ENCODE data around the gene PGD.

The PGD gene

GRCh38 chr1:10398734-10399443 is at the start of gene PGD:
Gene PGD, plus strand, starts transcription at chr1:10399064. Its CDS starts 54 bp downstream, at chr1:10399118.
- Histone ChIP-seq H3K36me3 (peaks cover 10 to 13% (median 13%) of the 10 kb centered on the region in 3 donors), H3K9me3 (no peaks in the 10 kb centered on the region), H3K27me3 (no peaks in the 10 kb centered on the region), H3K27ac (peak within 1 kb of the TSS; percentile 81 to 88), H3K4me3 (peak within 1 kb of the TSS; percentile 83 to 92), H3K4me1 (peaks cover 0 to 15% (median 11%) of the 10 kb centered on the region in 4 donors)
- DNase-seq: peak; percentile 98
- intact Hi-C loops (cut with DNase I; ENCODE audit: low total_unique reads): no loop called here
- TF ChIP-seq, protein P1, sequence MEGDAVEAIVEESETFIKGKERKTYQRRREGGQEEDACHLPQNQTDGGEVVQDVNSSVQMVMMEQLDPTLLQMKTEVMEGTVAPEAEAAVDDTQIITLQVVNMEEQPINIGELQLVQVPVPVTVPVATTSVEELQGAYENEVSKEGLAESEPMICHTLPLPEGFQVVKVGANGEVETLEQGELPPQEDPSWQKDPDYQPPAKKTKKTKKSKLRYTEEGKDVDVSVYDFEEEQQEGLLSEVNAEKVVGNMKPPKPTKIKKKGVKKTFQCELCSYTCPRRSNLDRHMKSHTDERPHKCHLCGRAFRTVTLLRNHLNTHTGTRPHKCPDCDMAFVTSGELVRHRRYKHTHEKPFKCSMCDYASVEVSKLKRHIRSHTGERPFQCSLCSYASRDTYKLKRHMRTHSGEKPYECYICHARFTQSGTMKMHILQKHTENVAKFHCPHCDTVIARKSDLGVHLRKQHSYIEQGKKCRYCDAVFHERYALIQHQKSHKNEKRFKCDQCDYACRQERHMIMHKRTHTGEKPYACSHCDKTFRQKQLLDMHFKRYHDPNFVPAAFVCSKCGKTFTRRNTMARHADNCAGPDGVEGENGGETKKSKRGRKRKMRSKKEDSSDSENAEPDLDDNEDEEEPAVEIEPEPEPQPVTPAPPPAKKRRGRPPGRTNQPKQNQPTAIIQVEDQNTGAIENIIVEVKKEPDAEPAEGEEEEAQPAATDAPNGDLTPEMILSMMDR (IDR thresholded peaks at IDR 0.05): peak in 1 of 2 experiments; percentile 14

DNA sequence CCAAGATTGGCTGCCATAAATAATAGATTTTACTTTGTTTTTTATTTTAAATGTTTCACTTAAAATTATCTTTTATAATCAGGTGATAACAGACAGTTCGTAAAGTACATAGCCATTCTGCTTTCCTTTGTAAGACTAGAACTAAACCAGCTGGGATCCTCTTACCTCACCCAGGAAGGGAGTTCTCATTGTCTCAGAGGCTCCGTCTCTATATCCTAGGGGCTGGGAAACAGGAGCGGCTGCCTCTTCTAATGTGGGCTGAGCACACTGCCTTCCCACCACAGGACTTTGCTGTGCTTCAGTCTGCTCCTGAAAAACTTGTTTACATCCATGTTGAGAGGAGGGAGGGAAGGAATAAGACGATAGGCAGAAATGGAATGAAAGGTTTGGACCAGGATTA is 45.6 kb upstream of the PGD start:
- Histone ChIP-seq H3K27me3 (no peaks in the 10 kb centered on the region), H3K4me1 (no peaks in the 10 kb centered on the region), H3K36me3 (peaks cover 9 to 60% (median 32%) of the 10 kb centered on the region in 3 donors), H3K9me3 (no peaks in the 10 kb centered on the region), H3K27ac (no peak overlapping the region), H3K4me3 (no peak overlapping the region)
- no peak for DNase-seq
- TF ChIP-seq, protein P1 (IDR thresholded peaks at IDR 0.05): no peak
- intact Hi-C loops (cut with DNase I; ENCODE audit: low total_unique reads): no loop called here

DNA sequence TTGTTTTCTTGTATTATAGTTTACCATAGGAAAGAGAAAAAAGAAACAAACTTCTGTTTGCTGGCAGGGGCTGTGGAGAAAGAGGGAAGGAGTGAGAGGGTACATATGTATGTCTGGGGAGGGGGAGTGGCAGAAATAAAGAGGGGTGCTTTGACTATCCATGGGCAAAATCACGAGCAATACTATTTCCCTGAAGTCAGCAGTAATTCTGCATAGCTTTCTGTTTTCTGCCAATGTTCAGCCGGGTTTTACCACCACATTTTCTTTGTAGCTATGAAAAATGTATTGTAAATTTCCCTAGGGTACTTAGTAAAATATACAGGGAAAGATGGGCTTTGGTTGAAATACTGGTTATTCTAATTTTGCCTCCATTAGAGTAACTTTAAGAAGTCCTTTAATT is 45.2 kb upstream of the PGD start:
- Histone ChIP-seq H3K9me3 (no peaks in the 10 kb centered on the region), H3K27ac (no peak overlapping the region), H3K4me1 (no peaks in the 10 kb centered on the region), H3K36me3 (peaks cover 9 to 60% (median 28%) of the 10 kb centered on the region in 3 donors), H3K4me3 (no peak overlapping the region), H3K27me3 (no peaks in the 10 kb centered on the region)
- no peak for DNase-seq
- intact Hi-C loops (cut with DNase I; ENCODE audit: low total_unique reads): no loop called here
- TF ChIP-seq, protein P1 (IDR thresholded peaks at IDR 0.05): no peak

DNA sequence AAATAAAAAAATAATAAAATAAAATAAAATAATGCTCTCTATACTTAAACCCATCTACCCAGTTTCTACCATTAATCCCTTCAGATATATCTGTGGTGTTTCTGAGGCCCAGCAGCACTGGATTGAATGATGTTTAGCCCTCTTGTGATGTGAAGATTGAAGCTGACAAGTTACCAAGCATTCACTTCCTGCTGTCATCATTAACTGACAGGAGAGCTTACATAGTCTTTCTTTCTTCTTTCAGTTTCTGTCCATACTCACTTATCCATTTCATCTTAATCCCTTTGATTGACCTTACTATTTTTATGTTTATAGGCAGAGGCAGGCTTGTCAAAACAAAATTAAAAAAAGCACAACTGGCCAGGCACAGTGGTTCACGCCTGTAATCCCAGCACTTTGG is 38.8 kb upstream of the PGD start:
- no peaks in the 10 kb centered on the region for H3K4me1 ChIP-seq
- intact Hi-C loops (cut with DNase I; ENCODE audit: low total_unique reads): no loop called here
- peaks cover 34 to 51% (median 37%) of the 10 kb centered on the region in 3 donors for H3K36me3 ChIP-seq
- no peaks in the 10 kb centered on the region for H3K9me3 ChIP-seq
- H3K27me3 ChIP-seq: no peaks in the 10 kb centered on the region
- TF ChIP-seq, protein P1 (IDR thresholded peaks at IDR 0.05): no peak
- no peak overlapping the region for H3K27ac ChIP-seq
- no peak overlapping the region for H3K4me3 ChIP-seq
- no peak for DNase-seq

- Histone ChIP-seq H3K4me1 (no peaks in the 10 kb centered on the region), H3K27me3 (no peaks in the 10 kb centered on the region), H3K4me3 (no peak overlapping the region), H3K9me3 (no peaks in the 10 kb centered on the region), H3K36me3 (peaks cover 49 to 64% (median 51%) of the 10 kb centered on the region in 3 donors), H3K27ac (no peak overlapping the region)
- DNase-seq: no peak
- TF ChIP-seq, protein P1 (IDR thresholded peaks at IDR 0.05): no peak
- intact Hi-C loops (cut with DNase I; ENCODE audit: low total_unique reads): no loop called here
Measured at GRCh38 chr1:10361515-10361914, 37.3 kb upstream of the PGD start.

Measured in tibial artery (tissue), 4 donors.